Liver (tissue), 9 donors: Measurements from ENCODE around the gene SNCB. TPM values are rescaled to one million over a fixed set of nuclear protein-coding genes. Genes with fewer than 3 reads are reported as not detected.

Experiments used
- DNase-seq: peaks from one replicate; pipeline ENCODE4 v3.0.0-alpha.2; 2017; ENCODE audit warnings: low spot score
- H3K27ac ChIP-seq, 2 donors: one replicate each; pipeline ENCODE4 v1.7.0; 2013; ENCODE audit warnings: inconsistent platforms in 2 of 2, low read length in 2 of 2, control low read depth in 1 of 2, low read depth in 1 of 2, mild to moderate bottlenecking in 1 of 2
- H3K27me3 ChIP-seq, 4 donors: one replicate each; pipeline versions ENCODE4 v1.6.1 to v1.7.0; 2013; ENCODE audit warnings: low read length in 3 of 4, inconsistent platforms in 1 of 4, mild to moderate bottlenecking in 1 of 4, moderate library complexity in 1 of 4; ENCODE audit not compliant: control insufficient read depth in 4 of 4, insufficient read depth in 4 of 4
- H3K36me3 ChIP-seq, 4 donors: one replicate each; pipeline versions ENCODE4 v1.6.1 to v1.7.0; 2013; ENCODE audit warnings: low read length in 3 of 4, mild to moderate bottlenecking in 3 of 4, low read depth in 1 of 4, moderate library complexity in 1 of 4; ENCODE audit not compliant: control insufficient read depth in 4 of 4, insufficient read depth in 3 of 4
- H3K4me1 ChIP-seq, 4 donors: one replicate each; pipeline versions ENCODE4 v1.6.1 to v1.7.0; 2013; ENCODE audit warnings: low read length in 3 of 4, mild to moderate bottlenecking in 3 of 4, moderate library complexity in 1 of 4; ENCODE audit not compliant: control insufficient read depth in 4 of 4, insufficient read depth in 4 of 4
- H3K4me3 ChIP-seq, 3 donors: one replicate each; pipeline versions ENCODE4 v1.6.1 to v1.7.0; 2013; ENCODE audit warnings: low read length in 3 of 3, control low read depth in 1 of 3, low read depth in 1 of 3, mild to moderate bottlenecking in 1 of 3
- H3K9ac ChIP-seq, 2 donors: one replicate each; pipeline ENCODE4 v1.7.0; 2013; ENCODE audit warnings: low read length in 2 of 2, mild to moderate bottlenecking in 2 of 2, moderate library complexity in 2 of 2, control low read depth in 1 of 2, low read depth in 1 of 2
- H3K9me3 ChIP-seq, 4 donors: one replicate each; pipeline versions ENCODE4 v1.6.1 to v1.7.0; 2013; ENCODE audit warnings: low read length in 3 of 4; ENCODE audit not compliant: control insufficient read depth in 4 of 4
- CTCF ChIP-seq: fragments of 150-350 bp; IDR thresholded peaks from 2 replicates; pipeline ENCODE4 v1.5.1; 2017; ENCODE audit warnings: improper control_type of control experiment, low read depth, low read length; ENCODE audit not compliant: missing input control
- FOXA1 ChIP-seq: IDR thresholded peaks from 2 replicates; pipeline ENCODE4 v1.6.1; 2016; ENCODE audit warnings: antibody characterized with exemption
- FOXA2 ChIP-seq: IDR thresholded peaks from 2 replicates; pipeline ENCODE4 v1.6.1; 2016; ENCODE audit warnings: antibody characterized with exemption
- GABPA ChIP-seq, 2 donors: IDR thresholded peaks in 1 of 2; conservative IDR thresholded peaks in 1 of 2; 2 replicates each; pipeline ENCODE4 v1.6.1; 2016; ENCODE audit warnings: antibody characterized with exemption in 2 of 2, mild to moderate bottlenecking in 1 of 2, moderate library complexity in 1 of 2
- HNF4A ChIP-seq, 2 donors: conservative IDR thresholded peaks; 2 replicates each; pipeline ENCODE4 v1.6.1; 2016; ENCODE audit warnings: antibody characterized with exemption in 2 of 2, mild to moderate bottlenecking in 2 of 2
- HNF4G ChIP-seq: IDR thresholded peaks from 2 replicates; pipeline ENCODE4 v1.6.1; 2016; ENCODE audit warnings: antibody characterized with exemption
- JUND ChIP-seq, 2 donors: IDR thresholded peaks; 2 replicates each; pipeline ENCODE4 v1.6.1; 2016; ENCODE audit warnings: antibody characterized with exemption in 2 of 2
- RAD21 ChIP-seq, 2 donors: IDR thresholded peaks; 2 replicates each; pipeline ENCODE4 v1.6.1; 2016; ENCODE audit warnings: antibody characterized with exemption in 2 of 2, mild to moderate bottlenecking in 2 of 2
- RXRA ChIP-seq, 2 donors: IDR thresholded peaks; 2 replicates each; pipeline ENCODE4 v1.6.1; 2017 to 2018; ENCODE audit warnings: antibody characterized with exemption in 2 of 2, mild to moderate bottlenecking in 1 of 2
- SP1 ChIP-seq: IDR thresholded peaks from 2 replicates; pipeline ENCODE4 v1.6.1; 2018; ENCODE audit warnings: antibody characterized with exemption, mild to moderate bottlenecking
- TAF1 ChIP-seq: conservative IDR thresholded peaks from 2 replicates; pipeline ENCODE4 v1.6.1; 2016; ENCODE audit warnings: antibody characterized with exemption, mild to moderate bottlenecking
- ZBTB33 ChIP-seq: IDR thresholded peaks from 2 replicates; pipeline ENCODE4 v1.6.1; 2016; ENCODE audit warnings: antibody characterized with exemption
- WGBS: extraction: QIAGEN DNeasy Blood & Tissue Kit; methylation state at CpG from one replicate; pipeline ENCODE4 v1.1.7; 2013; 5-methylcytosine and 5-hydroxymethylcytosine counted together
- polyA plus RNA-seq, 2 donors: library from polyadenylated mRNA; stranded (reverse) in 1 of 2; unstranded in 1 of 2; fragments of 200-250 nt in 1 of 2; fragments of >200 nt in 1 of 2; fragmentation: Nextera tagmentation in 1 of 2; extraction: Ambion mirVana in 1 of 2; gene quantifications; one replicate each; pipeline versions ENCODE4 v1.2.1 to v1.2.3, GENCODE V29; 2013 to 2015
- total RNA-seq, 2 donors: library from RNA; depleted of rRNA; stranded (reverse); fragments of >200 nt; gene quantifications; one replicate each; pipeline ENCODE4 v1.2.3, GENCODE V29; 2014
- TF ChIP-seq, protein P1 (sequence below): IDR thresholded peaks from 2 replicates; pipeline ENCODE4 v1.6.1; 2016; ENCODE audit warnings: antibody characterized with exemption
- TF ChIP-seq, protein P2 (sequence below): IDR thresholded peaks from 2 replicates; pipeline ENCODE4 v1.6.1; 2016; ENCODE audit warnings: antibody characterized with exemption, mild to moderate bottlenecking
- donor health status: healthy.
- donor health status: healthy.
- donor health status: healthy.
- donor health status: healthy.
- donor health status: healthy.

Gene SNCB
- total and polyA plus RNA-seq, 4 donors: not detected

GRCh38 chr5:176624142-176624541, 6.2 kb downstream of the SNCB start (continued):
- TF ChIP-seq, protein P1, sequence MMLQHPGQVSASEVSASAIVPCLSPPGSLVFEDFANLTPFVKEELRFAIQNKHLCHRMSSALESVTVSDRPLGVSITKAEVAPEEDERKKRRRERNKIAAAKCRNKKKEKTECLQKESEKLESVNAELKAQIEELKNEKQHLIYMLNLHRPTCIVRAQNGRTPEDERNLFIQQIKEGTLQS: no peak

- Histone ChIP-seq H3K27me3 (peaks cover 0 to 17% (median 10%) of the 10 kb centered on the region in 4 donors), H3K9ac (no peak overlapping the region), H3K36me3 (no peaks in the 10 kb centered on the region), H3K27ac (no peak overlapping the region), H3K4me3 (no peak overlapping the region), H3K9me3 (no peaks in the 10 kb centered on the region), H3K4me1 (peaks cover 0 to 4% (median 0%) of the 10 kb centered on the region in 4 donors)
- no peak for TF ChIP-seq RAD21 (IDR thresholded peaks at IDR 0.05)
- TF ChIP-seq, protein P2, sequence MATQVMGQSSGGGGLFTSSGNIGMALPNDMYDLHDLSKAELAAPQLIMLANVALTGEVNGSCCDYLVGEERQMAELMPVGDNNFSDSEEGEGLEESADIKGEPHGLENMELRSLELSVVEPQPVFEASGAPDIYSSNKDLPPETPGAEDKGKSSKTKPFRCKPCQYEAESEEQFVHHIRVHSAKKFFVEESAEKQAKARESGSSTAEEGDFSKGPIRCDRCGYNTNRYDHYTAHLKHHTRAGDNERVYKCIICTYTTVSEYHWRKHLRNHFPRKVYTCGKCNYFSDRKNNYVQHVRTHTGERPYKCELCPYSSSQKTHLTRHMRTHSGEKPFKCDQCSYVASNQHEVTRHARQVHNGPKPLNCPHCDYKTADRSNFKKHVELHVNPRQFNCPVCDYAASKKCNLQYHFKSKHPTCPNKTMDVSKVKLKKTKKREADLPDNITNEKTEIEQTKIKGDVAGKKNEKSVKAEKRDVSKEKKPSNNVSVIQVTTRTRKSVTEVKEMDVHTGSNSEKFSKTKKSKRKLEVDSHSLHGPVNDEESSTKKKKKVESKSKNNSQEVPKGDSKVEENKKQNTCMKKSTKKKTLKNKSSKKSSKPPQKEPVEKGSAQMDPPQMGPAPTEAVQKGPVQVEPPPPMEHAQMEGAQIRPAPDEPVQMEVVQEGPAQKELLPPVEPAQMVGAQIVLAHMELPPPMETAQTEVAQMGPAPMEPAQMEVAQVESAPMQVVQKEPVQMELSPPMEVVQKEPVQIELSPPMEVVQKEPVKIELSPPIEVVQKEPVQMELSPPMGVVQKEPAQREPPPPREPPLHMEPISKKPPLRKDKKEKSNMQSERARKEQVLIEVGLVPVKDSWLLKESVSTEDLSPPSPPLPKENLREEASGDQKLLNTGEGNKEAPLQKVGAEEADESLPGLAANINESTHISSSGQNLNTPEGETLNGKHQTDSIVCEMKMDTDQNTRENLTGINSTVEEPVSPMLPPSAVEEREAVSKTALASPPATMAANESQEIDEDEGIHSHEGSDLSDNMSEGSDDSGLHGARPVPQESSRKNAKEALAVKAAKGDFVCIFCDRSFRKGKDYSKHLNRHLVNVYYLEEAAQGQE: no peak
- no peak for TF ChIP-seq TAF1
- TF ChIP-seq FOXA2: no peak
- TF ChIP-seq HNF4A (conservative IDR thresholded peaks at IDR 0.05): no peak
- TF ChIP-seq SP1: no peak
- no peak for TF ChIP-seq HNF4G
- TF ChIP-seq CTCF: no peak
- WGBS: 65% methylated on average over 13 of the region's 13 CpGs
- DNase-seq: no peak
These were observed 8.7 kb downstream of the SNCB start for GRCh38 chr5:176621661-176622079.

GRCh38 chr5:176620333-176620981, 9.9 kb downstream of the SNCB start:
- Histone ChIP-seq H3K4me1 (peaks cover 0 to 4% (median 0%) of the 10 kb centered on the region in 4 donors), H3K27ac (no peak overlapping the region), H3K36me3 (no peaks in the 10 kb centered on the region), H3K27me3 (peaks cover 0 to 17% (median 10%) of the 10 kb centered on the region in 4 donors), H3K4me3 (no peak overlapping the region), H3K9ac (no peak overlapping the region), H3K9me3 (no peaks in the 10 kb centered on the region)
- 7% methylated on average over 32 of the region's 32 CpGs for WGBS
- DNase-seq: no peak
- no peak for TF ChIP-seq RXRA (IDR thresholded peaks at IDR 0.05)
- no peak for TF ChIP-seq RAD21 (IDR thresholded peaks at IDR 0.05)
- TF ChIP-seq ZBTB33: no peak
- no peak for TF ChIP-seq GABPA (IDR thresholded peaks at IDR 0.05 in 1 of 2, conservative IDR thresholded peaks at IDR 0.05 in 1 of 2)
- TF ChIP-seq, protein P1: no peak
- TF ChIP-seq FOXA2: no peak
- TF ChIP-seq JUND (IDR thresholded peaks at IDR 0.05): no peak
- TF ChIP-seq SP1: no peak
- no peak for TF ChIP-seq HNF4G
- no peak for TF ChIP-seq TAF1
- no peak for TF ChIP-seq CTCF
- TF ChIP-seq HNF4A (conservative IDR thresholded peaks at IDR 0.05): no peak
- TF ChIP-seq, protein P2: no peak
- TF ChIP-seq FOXA1: no peak
